SK-N-SH treated with all-trans-retinoic acid at 6 μM for 48 hours (cell line): ENCODE results near the gene ZFYVE28.

Source experiments
- ATAC-seq: fragments of 200-7000 bp; cut with Tn5 transposase; 3 replicates; pipeline ENCODE4 v1.9.1; 2020; ENCODE audit warnings: mild to moderate bottlenecking, moderate library complexity
- ARNTL ChIP-seq: fragments of 450-650 bp; formaldehyde crosslinking; IDR thresholded peaks from 2 replicates; pipeline ENCODE4 v1.5.0; 2020; ENCODE audit warnings: low read depth, mild to moderate bottlenecking, moderate library complexity, borderline replicate concordance
- BACH2 ChIP-seq: fragments of 250-450 bp; sonication (Bioruptor Pico); IDR thresholded peaks from 2 replicates; pipeline ENCODE4 v1.9.0; 2021; ENCODE audit warnings: mild to moderate bottlenecking, borderline replicate concordance
- CSDC2 ChIP-seq: fragments of 250-450 bp; sonication (Bioruptor Pico); IDR thresholded peaks from 2 replicates; pipeline ENCODE4 v1.5.0; 2020; ENCODE audit warnings: mild to moderate bottlenecking, moderate library complexity
- GLIS3 ChIP-seq: fragments of 250-450 bp; sonication (Bioruptor Pico); IDR thresholded peaks from 2 replicates; pipeline ENCODE4 v1.5.0; 2020; ENCODE audit warnings: mild to moderate bottlenecking, moderate library complexity
- ISL1 ChIP-seq: fragments of 250-450 bp; sonication (Bioruptor Pico); IDR thresholded peaks from 2 replicates; pipeline ENCODE4 v2.1.2; 2022; ENCODE audit warnings: mild to moderate bottlenecking, moderate library complexity
- PPARA ChIP-seq: fragments of 250-450 bp; sonication (Bioruptor Pico); IDR thresholded peaks from 2 replicates; pipeline ENCODE4 v1.5.0; 2020; ENCODE audit warnings: mild to moderate bottlenecking, borderline replicate concordance
- RARB ChIP-seq: fragments of 250-450 bp; sonication (Bioruptor Pico); IDR thresholded peaks from 2 replicates; pipeline ENCODE4 v1.8.0; 2021; ENCODE audit warnings: mild to moderate bottlenecking, moderate library complexity
- SNAI2 ChIP-seq: fragments of 250-450 bp; sonication (Bioruptor Pico); IDR thresholded peaks from 2 replicates; pipeline ENCODE4 v1.5.0; 2020; ENCODE audit warnings: mild to moderate bottlenecking, moderate library complexity
- TCF4 ChIP-seq: fragments of 250-450 bp; sonication (Bioruptor Pico); IDR thresholded peaks from 2 replicates; pipeline ENCODE4 v1.8.0; 2021; ENCODE audit warnings: mild to moderate bottlenecking, moderate library complexity, borderline replicate concordance
- ZC3H10 ChIP-seq: fragments of 250-450 bp; sonication (Bioruptor Pico); IDR thresholded peaks from 2 replicates; pipeline ENCODE4 v1.5.1; 2021; ENCODE audit warnings: mild to moderate bottlenecking, moderate library complexity
- ZFP3 ChIP-seq: fragments of 250-450 bp; sonication (Bioruptor Pico); IDR thresholded peaks from 2 replicates; pipeline ENCODE4 v1.5.0; 2020; ENCODE audit warnings: mild to moderate bottlenecking, moderate library complexity
- ZNF565 ChIP-seq: fragments of 450-650 bp; formaldehyde crosslinking; conservative IDR thresholded peaks from 2 replicates; pipeline ENCODE4 v1.5.0; 2020; ENCODE audit warnings: low read depth, mild to moderate bottlenecking, moderate library complexity
- ZNF8 ChIP-seq: fragments of 450-650 bp; formaldehyde crosslinking; IDR thresholded peaks from 2 replicates; pipeline ENCODE4 v1.5.0; 2020; ENCODE audit warnings: mild to moderate bottlenecking, moderate library complexity
- TF ChIP-seq, protein P1 (sequence below): fragments of 250-450 bp; sonication (Bioruptor Pico); IDR thresholded peaks from 2 replicates; pipeline ENCODE4 v1.5.0; 2020; ENCODE audit warnings: mild to moderate bottlenecking, moderate library complexity
- TF ChIP-seq, protein P2 (sequence below): fragments of 250-450 bp; sonication (Bioruptor Pico); IDR thresholded peaks from 2 replicates; pipeline ENCODE4 v1.8.0; 2020; ENCODE audit warnings: mild to moderate bottlenecking, moderate library complexity, borderline replicate concordance
- TF ChIP-seq, protein P3 (sequence below): fragments of 250-450 bp; sonication (Bioruptor Pico); IDR thresholded peaks from 2 replicates; pipeline ENCODE4 v1.5.1; 2021; ENCODE audit warnings: mild to moderate bottlenecking, moderate library complexity
- TF ChIP-seq, protein P4 (sequence below): fragments of 250-450 bp; sonication (Bioruptor Pico); IDR thresholded peaks from 2 replicates; pipeline ENCODE4 v1.8.0; 2021; ENCODE audit warnings: low read depth, mild to moderate bottlenecking, moderate library complexity, borderline replicate concordance

The ZFYVE28 gene

DNA sequence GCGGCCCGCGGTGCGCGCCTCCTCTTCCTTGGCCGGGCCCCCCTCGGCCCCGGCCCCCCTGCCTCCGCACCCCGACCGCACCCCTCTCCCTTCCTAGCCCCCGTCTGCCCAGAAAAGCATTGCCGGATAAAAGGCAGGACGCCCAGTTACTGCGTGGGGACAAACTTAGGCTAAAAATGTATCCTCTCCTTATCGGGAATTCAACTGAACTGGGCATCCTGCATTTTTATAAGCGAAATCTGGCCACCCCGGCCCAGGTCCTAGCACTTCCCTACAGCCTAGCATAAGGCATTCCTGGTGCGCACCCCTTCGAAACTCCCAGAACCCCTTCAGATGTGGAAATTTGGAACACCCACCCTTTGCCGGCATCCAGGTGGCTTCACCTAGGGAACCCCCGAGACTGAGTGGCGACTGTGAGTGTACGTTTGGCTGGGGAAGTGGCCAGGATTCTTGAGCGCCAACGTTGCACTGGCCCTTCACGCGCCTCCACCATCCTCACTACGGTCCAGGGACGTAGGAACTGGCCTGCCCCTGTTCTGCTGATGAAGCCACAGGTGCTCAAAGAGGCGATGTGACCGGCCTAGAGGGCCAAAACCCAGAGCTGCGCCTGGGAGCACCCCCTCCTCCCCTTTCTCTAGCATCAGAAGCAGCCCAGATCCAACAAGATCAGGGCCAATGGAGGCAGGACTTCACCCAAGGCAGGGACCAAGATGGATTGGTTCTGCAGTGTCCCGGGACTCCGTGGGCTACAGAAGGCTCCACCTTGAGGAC lies 44.7 kb upstream of the ZFYVE28 start (continued):
- TF ChIP-seq, protein P1, sequence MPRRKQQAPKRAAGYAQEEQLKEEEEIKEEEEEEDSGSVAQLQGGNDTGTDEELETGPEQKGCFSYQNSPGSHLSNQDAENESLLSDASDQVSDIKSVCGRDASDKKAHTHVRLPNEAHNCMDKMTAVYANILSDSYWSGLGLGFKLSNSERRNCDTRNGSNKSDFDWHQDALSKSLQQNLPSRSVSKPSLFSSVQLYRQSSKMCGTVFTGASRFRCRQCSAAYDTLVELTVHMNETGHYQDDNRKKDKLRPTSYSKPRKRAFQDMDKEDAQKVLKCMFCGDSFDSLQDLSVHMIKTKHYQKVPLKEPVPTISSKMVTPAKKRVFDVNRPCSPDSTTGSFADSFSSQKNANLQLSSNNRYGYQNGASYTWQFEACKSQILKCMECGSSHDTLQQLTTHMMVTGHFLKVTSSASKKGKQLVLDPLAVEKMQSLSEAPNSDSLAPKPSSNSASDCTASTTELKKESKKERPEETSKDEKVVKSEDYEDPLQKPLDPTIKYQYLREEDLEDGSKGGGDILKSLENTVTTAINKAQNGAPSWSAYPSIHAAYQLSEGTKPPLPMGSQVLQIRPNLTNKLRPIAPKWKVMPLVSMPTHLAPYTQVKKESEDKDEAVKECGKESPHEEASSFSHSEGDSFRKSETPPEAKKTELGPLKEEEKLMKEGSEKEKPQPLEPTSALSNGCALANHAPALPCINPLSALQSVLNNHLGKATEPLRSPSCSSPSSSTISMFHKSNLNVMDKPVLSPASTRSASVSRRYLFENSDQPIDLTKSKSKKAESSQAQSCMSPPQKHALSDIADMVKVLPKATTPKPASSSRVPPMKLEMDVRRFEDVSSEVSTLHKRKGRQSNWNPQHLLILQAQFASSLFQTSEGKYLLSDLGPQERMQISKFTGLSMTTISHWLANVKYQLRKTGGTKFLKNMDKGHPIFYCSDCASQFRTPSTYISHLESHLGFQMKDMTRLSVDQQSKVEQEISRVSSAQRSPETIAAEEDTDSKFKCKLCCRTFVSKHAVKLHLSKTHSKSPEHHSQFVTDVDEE (CRISPR knock-in tag): no peak
- TF ChIP-seq ZFP3 (CRISPR knock-in tag): no peak
- no peak for TF ChIP-seq BACH2 (CRISPR knock-in tag)
- TF ChIP-seq SNAI2 (CRISPR knock-in tag): no peak
- TF ChIP-seq GLIS3 (CRISPR knock-in tag): no peak
- TF ChIP-seq, protein P2, sequence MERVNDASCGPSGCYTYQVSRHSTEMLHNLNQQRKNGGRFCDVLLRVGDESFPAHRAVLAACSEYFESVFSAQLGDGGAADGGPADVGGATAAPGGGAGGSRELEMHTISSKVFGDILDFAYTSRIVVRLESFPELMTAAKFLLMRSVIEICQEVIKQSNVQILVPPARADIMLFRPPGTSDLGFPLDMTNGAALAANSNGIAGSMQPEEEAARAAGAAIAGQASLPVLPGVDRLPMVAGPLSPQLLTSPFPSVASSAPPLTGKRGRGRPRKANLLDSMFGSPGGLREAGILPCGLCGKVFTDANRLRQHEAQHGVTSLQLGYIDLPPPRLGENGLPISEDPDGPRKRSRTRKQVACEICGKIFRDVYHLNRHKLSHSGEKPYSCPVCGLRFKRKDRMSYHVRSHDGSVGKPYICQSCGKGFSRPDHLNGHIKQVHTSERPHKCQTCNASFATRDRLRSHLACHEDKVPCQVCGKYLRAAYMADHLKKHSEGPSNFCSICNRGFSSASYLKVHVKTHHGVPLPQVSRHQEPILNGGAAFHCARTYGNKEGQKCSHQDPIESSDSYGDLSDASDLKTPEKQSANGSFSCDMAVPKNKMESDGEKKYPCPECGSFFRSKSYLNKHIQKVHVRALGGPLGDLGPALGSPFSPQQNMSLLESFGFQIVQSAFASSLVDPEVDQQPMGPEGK (CRISPR knock-in tag): no peak
- TF ChIP-seq, protein P3, sequence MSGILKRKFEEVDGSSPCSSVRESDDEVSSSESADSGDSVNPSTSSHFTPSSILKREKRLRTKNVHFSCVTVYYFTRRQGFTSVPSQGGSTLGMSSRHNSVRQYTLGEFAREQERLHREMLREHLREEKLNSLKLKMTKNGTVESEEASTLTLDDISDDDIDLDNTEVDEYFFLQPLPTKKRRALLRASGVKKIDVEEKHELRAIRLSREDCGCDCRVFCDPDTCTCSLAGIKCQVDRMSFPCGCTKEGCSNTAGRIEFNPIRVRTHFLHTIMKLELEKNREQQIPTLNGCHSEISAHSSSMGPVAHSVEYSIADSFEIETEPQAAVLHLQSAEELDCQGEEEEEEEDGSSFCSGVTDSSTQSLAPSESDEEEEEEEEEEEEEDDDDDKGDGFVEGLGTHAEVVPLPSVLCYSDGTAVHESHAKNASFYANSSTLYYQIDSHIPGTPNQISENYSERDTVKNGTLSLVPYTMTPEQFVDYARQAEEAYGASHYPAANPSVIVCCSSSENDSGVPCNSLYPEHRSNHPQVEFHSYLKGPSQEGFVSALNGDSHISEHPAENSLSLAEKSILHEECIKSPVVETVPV (CRISPR knock-in tag): no peak
- no peak for TF ChIP-seq ARNTL (CRISPR knock-in tag)
- no peak for TF ChIP-seq CSDC2 (CRISPR knock-in tag)
- no peak for TF ChIP-seq ZC3H10 (CRISPR knock-in tag)
- no peak for TF ChIP-seq RARB (CRISPR knock-in tag)

DNA sequence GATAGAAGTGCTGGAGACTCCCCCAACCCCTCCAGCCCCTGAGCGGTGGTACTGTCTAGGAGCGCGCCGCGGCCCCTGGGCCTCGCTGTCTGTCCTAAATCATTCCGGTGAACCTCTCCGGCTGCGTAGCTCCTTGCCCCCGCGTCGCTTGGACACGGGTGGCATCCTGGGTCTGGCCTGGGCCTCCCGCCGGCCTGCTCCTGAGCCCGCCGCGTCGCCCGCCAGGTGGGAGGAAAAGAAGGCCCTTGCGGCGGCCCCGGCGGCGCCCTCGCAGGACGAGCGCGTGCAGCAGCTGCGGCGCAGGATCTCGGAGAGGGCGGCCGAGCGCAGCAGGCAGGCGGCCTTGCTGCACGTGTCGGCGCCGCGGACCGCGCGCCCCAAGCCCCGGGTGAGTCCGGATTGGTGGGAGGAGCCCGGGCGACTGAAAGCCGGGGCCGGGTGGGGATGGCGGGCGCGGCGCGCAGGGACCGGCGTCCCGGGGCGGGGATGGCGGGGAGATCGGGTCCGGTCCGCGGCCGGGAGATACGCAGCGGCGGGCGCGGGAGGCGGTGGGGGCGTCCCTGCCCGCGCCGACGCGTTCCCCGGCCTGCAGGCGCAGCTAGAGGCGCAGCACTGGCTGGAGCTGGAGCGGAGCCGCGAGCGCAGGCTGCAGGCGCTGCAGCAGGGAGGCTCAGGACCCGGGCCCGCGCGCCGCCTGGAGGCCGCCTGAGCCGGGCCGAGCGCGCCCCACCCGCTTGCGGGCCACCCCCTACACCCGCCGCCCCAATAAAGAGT lies 44.0 kb upstream of the ZFYVE28 start:
- peak; percentile 97 for ATAC-seq
- TF ChIP-seq PPARA (CRISPR knock-in tag): no peak
- TF ChIP-seq, protein P3 (CRISPR knock-in tag): no peak
- TF ChIP-seq, protein P2 (CRISPR knock-in tag): no peak
- TF ChIP-seq RARB (CRISPR knock-in tag): no peak
- no peak for TF ChIP-seq GLIS3 (CRISPR knock-in tag)
- TF ChIP-seq ISL1 (CRISPR knock-in tag): no peak
- no peak for TF ChIP-seq TCF4
- no peak for TF ChIP-seq ZNF8 (CRISPR knock-in tag)
- no peak for TF ChIP-seq ZNF565
- TF ChIP-seq, protein P4, sequence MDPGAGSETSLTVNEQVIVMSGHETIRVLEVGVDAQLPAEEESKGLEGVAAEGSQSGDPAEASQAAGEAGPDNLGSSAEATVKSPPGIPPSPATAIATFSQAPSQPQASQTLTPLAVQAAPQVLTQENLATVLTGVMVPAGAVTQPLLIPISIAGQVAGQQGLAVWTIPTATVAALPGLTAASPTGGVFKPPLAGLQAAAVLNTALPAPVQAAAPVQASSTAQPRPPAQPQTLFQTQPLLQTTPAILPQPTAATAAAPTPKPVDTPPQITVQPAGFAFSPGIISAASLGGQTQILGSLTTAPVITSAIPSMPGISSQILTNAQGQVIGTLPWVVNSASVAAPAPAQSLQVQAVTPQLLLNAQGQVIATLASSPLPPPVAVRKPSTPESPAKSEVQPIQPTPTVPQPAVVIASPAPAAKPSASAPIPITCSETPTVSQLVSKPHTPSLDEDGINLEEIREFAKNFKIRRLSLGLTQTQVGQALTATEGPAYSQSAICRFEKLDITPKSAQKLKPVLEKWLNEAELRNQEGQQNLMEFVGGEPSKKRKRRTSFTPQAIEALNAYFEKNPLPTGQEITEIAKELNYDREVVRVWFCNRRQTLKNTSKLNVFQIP (CRISPR knock-in tag): no peak
- TF ChIP-seq ZFP3 (CRISPR knock-in tag): no peak
